Stimulated activated CD4-positive, alpha-beta T cell treated with anti-CD3 and anti-CD28 coated beads, TNF-alpha, amount 100 ng/mL, for 48 hours (primary cell): Measurements from ENCODE around the gene CAMKV.
"Not testable (repeated sequence)": the region's sequence is repeated elsewhere in the genome, so short reads cannot be mapped to it uniquely, and the experiment has no call there.

Experiments
- DNase-seq, 3 donors: peaks; one replicate each; pipeline ENCODE4 v3.0.0-alpha.2; 2020; ENCODE audit warnings: low read depth in 3 of 3

CAMKV gene

GRCh38 chr3:49855662-49856061, 14.0 kb downstream of the CAMKV start:
- no peak for DNase-seq

- no peak for DNase-seq
Observed at GRCh38 chr3:49845694-49846093, 24.0 kb downstream of the CAMKV start.

- no peak for DNase-seq
Observed at GRCh38 chr3:49844464-49845183, 25.1 kb downstream of the CAMKV start.

GRCh38 chr3:49842843-49843517, 26.7 kb downstream of the CAMKV start:
- DNase-seq: no peak

- DNase-seq: no peak
Observed at GRCh38 chr3:49841806-49842205, 27.9 kb downstream of the CAMKV start.

GRCh38 chr3:49841126-49841696, 28.5 kb downstream of the CAMKV start:
- DNase-seq: no peak

DNA sequence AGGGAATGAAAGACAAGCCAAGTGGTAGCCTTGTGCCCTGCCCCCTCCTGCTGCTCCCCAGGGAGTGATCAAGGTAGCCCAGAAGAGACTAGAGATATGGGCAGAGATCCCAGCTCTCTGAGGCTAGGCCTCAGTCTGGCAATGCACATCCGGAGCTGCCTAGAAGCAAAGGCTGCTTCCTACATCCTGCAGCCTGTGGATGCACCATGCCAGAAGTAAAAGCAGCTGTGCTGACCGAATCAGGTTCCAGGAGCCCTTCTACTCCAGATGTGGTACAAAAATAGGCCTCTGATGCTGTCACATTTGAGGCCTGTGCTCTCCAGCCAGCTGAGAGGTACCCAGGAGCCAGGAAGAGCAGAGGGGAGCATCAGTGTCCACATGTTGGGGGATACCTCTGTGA, 29.3 kb downstream of the CAMKV start:
- DNase-seq: no peak

DNA sequence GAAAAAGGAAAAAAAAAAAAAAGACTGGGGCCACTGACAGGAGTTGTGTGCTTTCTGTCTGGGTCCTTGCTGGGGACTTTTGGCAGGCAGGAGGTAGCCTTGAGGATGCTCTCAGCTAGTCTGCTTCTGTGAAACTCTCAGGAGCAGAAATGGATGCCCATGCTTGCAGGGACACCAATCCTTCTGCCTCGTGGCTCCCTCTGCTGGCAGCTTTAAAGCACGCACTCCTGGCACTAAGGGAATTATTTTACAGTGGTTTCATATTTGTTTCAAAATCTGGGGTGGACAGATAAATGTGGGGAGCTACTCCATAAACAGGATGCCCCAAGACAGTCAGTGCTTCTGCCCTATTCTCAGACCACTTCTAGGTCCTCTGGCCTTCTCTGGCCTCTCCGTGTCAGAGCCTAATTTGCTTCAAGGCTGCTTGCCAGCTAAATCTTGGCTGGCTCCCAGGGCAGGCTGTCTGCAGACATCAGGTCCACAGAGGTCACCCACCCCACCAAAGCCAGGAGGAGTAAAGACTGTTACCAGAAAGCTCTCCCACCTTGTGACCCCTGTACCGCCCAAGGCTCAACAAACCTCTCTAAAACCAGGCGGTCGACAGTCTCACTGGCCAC, 30.4 kb downstream of the CAMKV start:
- DNase-seq: peak; percentile 61 to 66 (median 63)

- DNase-seq: no peak
Observed at GRCh38 chr3:49831341-49831740, 38.4 kb downstream of the CAMKV start.

DNA sequence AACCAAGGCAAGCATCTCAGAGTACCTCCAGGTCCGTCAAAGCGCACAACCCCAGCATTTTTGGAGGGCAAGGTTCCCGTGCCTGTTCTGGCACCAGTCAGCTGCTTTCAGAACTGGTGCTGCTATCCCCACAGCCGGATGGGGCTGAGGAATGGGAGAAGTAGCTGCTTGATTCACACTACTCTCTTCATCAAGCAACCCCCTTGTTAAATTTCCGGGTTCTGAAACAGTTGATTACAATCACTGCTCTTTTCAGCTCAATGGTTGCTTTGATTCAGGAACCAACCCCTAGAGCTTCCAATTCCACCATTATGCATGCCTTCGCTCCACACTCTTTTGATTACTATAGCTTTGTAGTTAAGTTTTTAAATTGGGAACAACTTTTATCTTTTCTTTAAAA, 43.7 kb downstream of the CAMKV start:
- no peak for DNase-seq

DNA sequence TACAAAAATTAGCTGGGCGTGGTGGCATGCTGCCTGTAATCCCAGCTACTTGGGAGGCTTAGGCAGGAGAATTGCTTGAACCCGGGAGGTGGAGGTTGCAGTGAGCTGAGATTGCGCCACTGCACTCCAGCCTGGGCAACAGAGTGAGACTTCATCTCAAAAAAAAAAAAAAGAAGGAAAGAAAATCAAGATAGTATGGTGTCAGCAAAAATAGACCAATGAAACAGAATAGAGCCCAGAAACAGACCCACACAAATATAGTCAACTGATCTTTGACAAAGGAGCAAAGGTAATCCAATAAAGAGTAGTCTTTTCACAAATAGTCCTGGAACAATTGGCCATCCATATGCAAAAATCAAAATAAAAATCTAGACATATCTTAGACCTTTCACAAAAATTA, 46.6 kb downstream of the CAMKV start:
- DNase-seq: not testable (repeated sequence)

DNA sequence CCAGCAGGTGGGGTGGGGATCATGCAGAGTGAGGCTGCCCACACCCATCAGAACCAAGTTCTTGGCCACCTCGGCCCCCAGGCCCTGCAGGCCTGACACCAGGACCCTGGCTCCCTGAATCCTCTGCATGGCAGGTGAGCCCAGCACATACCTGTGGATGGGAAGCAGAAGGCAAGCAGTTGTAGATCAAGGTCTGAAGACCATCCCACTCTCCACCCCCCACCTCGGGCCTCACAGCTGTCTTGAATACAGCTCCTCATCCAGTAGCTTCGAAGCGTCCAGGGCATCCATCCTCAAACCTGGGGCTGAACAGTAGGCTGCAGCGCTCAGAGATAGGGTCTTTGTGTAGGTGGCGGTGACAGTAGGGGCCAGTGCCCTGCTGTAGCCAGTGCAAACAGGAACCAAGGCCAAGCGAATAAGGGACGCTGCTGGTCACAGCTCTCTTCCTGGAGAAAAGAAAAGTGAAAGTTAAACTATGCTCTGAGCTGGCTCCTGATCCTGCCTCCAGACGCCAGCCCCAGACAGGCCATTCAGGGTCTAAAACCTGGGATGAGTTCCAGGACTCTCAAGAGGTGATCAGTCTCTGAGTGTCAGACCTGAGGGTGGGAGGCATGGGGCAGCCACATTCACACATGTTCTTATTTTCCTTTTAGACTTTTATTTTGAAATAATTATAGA, 56.1 kb downstream of the CAMKV start, which contains the start of gene UBA7:
TSS of gene UBA7 (minus strand) at position 457 of the 678 bp plus-strand sequence. CDS start at position 291, 166 bp downstream.
- peak in 1 of 3 donors; percentile 28 for DNase-seq

DNA sequence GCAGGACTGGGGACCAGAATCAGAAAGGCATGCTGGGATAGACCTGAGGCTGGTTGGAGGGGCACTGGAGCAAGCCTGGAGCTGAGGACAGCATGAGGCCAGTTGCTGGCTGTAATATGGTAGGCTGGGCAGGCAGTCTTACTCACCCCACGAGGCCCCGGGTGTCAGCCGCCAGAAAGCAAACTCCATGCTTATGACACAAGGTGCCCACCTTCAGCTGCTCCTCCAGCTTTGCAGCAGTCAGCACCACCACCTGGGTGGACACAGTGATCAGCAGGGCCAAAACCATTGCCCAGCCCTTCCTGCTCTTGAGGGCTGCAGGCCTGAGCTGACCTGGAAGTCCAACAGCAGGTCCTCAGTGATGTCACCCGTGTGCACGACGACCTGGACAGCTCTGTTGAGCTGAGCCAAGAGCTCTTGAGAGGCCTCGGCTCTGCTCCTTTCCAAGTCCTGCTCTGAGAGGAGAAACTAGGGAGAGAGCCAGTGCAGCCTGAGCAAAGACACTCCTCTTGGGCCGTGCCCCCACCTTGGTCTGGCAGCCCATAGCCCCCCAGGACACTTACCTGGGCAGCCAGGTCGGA, 56.7 kb downstream of the CAMKV start:
- DNase-seq: no peak
